HepG2 (cell line): ENCODE measurements around the gene TNXB. TPM values are rescaled to one million over a fixed set of nuclear protein-coding genes. Genes with fewer than 3 reads are reported as not detected.

Experiments
- AHR ChIP-seq: IDR thresholded peaks from 2 replicates; pipeline ENCODE4 v1.6.1; 2018; ENCODE audit warnings: missing genetic modification reagents, missing compliant biosample characterization
- ATF1 ChIP-seq: IDR thresholded peaks from 2 replicates; pipeline ENCODE4 v1.6.1; 2016; ENCODE audit warnings: mild to moderate bottlenecking, control low read depth
- ATRX ChIP-seq: sonication (generic); formaldehyde crosslinking; IDR thresholded peaks from 2 replicates; pipeline ENCODE4 v1.4.0; 2020; ENCODE audit warnings: missing genetic modification reagents, borderline replicate concordance
- CREM ChIP-seq, 2 experiments: sonication (generic) in 1 of 2; formaldehyde crosslinking in 1 of 2; IDR thresholded peaks; 2 replicates each; pipeline versions ENCODE4 v1.4.0 to v1.6.1; 2016 to 2020; ENCODE audit warnings: antibody characterized with exemption in 1 of 2, mild to moderate bottlenecking in 1 of 2, missing genetic modification reagents in 1 of 2
- GABPB1 ChIP-seq: IDR thresholded peaks from 2 replicates; pipeline ENCODE4 v1.6.1; 2016; ENCODE audit warnings: mild to moderate bottlenecking, missing genetic modification reagents, moderate library complexity, missing compliant biosample characterization
- KAT8 ChIP-seq: IDR thresholded peaks from 2 replicates; pipeline ENCODE4 v1.6.1; 2016; ENCODE audit warnings: missing genetic modification reagents, missing compliant biosample characterization
- MIER2 ChIP-seq: IDR thresholded peaks from 2 replicates; pipeline ENCODE4 v1.6.1; 2016; ENCODE audit warnings: missing biosample characterization, missing genetic modification reagents
- PAX8 ChIP-seq: sonication (generic); formaldehyde crosslinking; IDR thresholded peaks from 2 replicates; pipeline ENCODE4 v1.8.0; 2022; ENCODE audit warnings: mild to moderate bottlenecking, missing genetic modification reagents, borderline replicate concordance
- SAP130 ChIP-seq: IDR thresholded peaks from 2 replicates; pipeline ENCODE4 v1.6.1; 2016; ENCODE audit warnings: low read depth
- YY1 ChIP-seq: IDR thresholded peaks from 2 replicates; pipeline ENCODE4 v1.6.1; 2011; ENCODE audit warnings: low read length, low read depth, moderate library complexity, mild to moderate bottlenecking; ENCODE audit not compliant: insufficient read depth, insufficient replicate concordance
- ZBTB37 ChIP-seq: sonication (generic); formaldehyde crosslinking; IDR thresholded peaks from 2 replicates; pipeline ENCODE4 v1.4.0; 2020; ENCODE audit warnings: mild to moderate bottlenecking, missing genetic modification reagents
- ZHX2 ChIP-seq, 2 experiments: sonication (generic) in 1 of 2; formaldehyde crosslinking in 1 of 2; IDR thresholded peaks; 2 replicates each; pipeline versions ENCODE4 v1.6.1 to v1.9.0; 2014 to 2022; ENCODE audit warnings: antibody characterized with exemption in 1 of 2, borderline replicate concordance in 1 of 2, inconsistent platforms in 1 of 2, low read depth in 1 of 2, missing genetic modification reagents in 1 of 2
- ZMYM4 ChIP-seq: sonication (generic); formaldehyde crosslinking; IDR thresholded peaks from 2 replicates; pipeline ENCODE4 v1.8.1; 2023; ENCODE audit warnings: mild to moderate bottlenecking, missing genetic modification reagents
- ZNF331 ChIP-seq: sonication (generic); formaldehyde crosslinking; IDR thresholded peaks from 2 replicates; pipeline ENCODE4 v1.4.0; 2020; ENCODE audit warnings: missing genetic modification reagents
- ZNF547 ChIP-seq: sonication (generic); formaldehyde crosslinking; IDR thresholded peaks from 2 replicates; pipeline ENCODE4 v1.5.1; 2020; ENCODE audit warnings: mild to moderate bottlenecking, missing genetic modification reagents
- ZNF709 ChIP-seq: sonication (generic); formaldehyde crosslinking; IDR thresholded peaks from 2 replicates; pipeline ENCODE4 v1.5.0; 2020; ENCODE audit warnings: mild to moderate bottlenecking, missing genetic modification reagents
- ZNF766 ChIP-seq: sonication (generic); formaldehyde crosslinking; IDR thresholded peaks from 2 replicates; pipeline ENCODE4 v1.5.0; 2020; ENCODE audit warnings: missing genetic modification reagents, borderline replicate concordance
- ZNF770 ChIP-seq: sonication (generic); formaldehyde crosslinking; IDR thresholded peaks from 2 replicates; pipeline ENCODE4 v1.5.0; 2020; ENCODE audit warnings: mild to moderate bottlenecking, missing genetic modification reagents
- polyA plus RNA-seq, 8 experiments: library from polyadenylated mRNA; depleted of rRNA in 3 of 8; stranded (reverse) in 7 of 8; unstranded in 1 of 8; fragments of >200 nt; fragmentation: Illumina TruSeq in 4 of 8; extraction: Trizol in 4 of 8; gene quantifications; 2 replicates each; pipeline versions ENCODE4 v1.2.1 to v1.2.3, GENCODE V29; 2011 to 2016; ENCODE audit warnings: low read depth in 4 of 8, missing spikeins in 1 of 8, mixed read lengths in 1 of 8; ENCODE audit not compliant: insufficient read depth in 1 of 8
- total RNA-seq, 5 experiments: library from RNA; depleted of rRNA; stranded (reverse); fragments of >200 nt; fragmentation: Illumina TruSeq; extraction: Trizol; gene quantifications; 2 replicates each; pipeline ENCODE4 v1.2.3, GENCODE V29; 2016; ENCODE audit warnings: low read depth in 1 of 5

The TNXB gene
- total and polyA plus RNA-seq, 2 of the 13 experiments (the other 11 are each of a cell fraction or from before 2014, with no cell fraction given): 1.6 to 2.7 TPM

GRCh38 chr6:32118782-32119628 is 9.9 kb upstream of the TNXB start (continued):
- no peak for TF ChIP-seq ZHX2 (IDR thresholded peaks at IDR 0.05; ENCODE audit: low read depth)
- TF ChIP-seq ZHX2 (CRISPR knock-in tag; IDR thresholded peaks at IDR 0.05; ENCODE audit: borderline replicate concordance): peak; percentile 85; the same call in 1 of the 2 replicates
- TF ChIP-seq ZMYM4: peak; percentile 25; the same call in 1 of the 2 replicates
- TF ChIP-seq ATRX (CRISPR knock-in tag): 0 out of 2 replicates have a peak, but pooled peaks have one; percentile 83
- TF ChIP-seq GABPB1 (CRISPR knock-in tag): peak; percentile 69
- no peak for TF ChIP-seq ATF1 (CRISPR knock-in tag)
- no peak for TF ChIP-seq ZBTB37 (CRISPR knock-in tag)
- TF ChIP-seq CREM (IDR thresholded peaks at IDR 0.05): peak; percentile 16; the same call in 1 of the 2 replicates
- TF ChIP-seq CREM (CRISPR knock-in tag; IDR thresholded peaks at IDR 0.05): no peak
- peak; percentile 82 for TF ChIP-seq ZNF331 (CRISPR knock-in tag)
- TF ChIP-seq ZNF770 (CRISPR knock-in tag): peak; percentile 15; the same call in 1 of the 2 replicates
- peak; percentile 86 for TF ChIP-seq SAP130 (CRISPR knock-in tag)
- peak; percentile 74 for TF ChIP-seq KAT8
- TF ChIP-seq AHR (CRISPR knock-in tag): 0 out of 2 replicates have a peak, but pooled peaks have one; percentile 55
- TF ChIP-seq YY1: peak; percentile 58
- TF ChIP-seq PAX8 (CRISPR knock-in tag): peak; percentile 56; the same call in 1 of the 2 replicates
- TF ChIP-seq ZNF766: peak; percentile 88; the same call in 1 of the 2 replicates
- 0 out of 2 replicates have a peak, but pooled peaks have one; percentile 44 for TF ChIP-seq MIER2 (CRISPR knock-in tag)
- no peak for TF ChIP-seq ZNF709 (CRISPR knock-in tag)
- peak; percentile 57; the same call in 1 of the 2 replicates for TF ChIP-seq ZNF547 (CRISPR knock-in tag)
